Panc1 (cell line): ENCODE results near the gene SEMA4A. TPM values are rescaled to one million over a fixed set of nuclear protein-coding genes. Genes with fewer than 3 reads are reported as not detected.

Experiments used
- ATAC-seq: fragments of 200-7000 bp; cut with Tn5 transposase; 2 replicates; pipeline ENCODE4 v1.9.1; 2020; ENCODE audit warnings: mild to moderate bottlenecking, moderate library complexity
- BruUV-seq: library from RNA; stranded (reverse); fragments of 400-500 nt; replicated peaks from 2 replicates; lab custom pipeline; 2021; lab: Mats Ljungman, UMichigan
- CTCF ChIA-PET: fragments of 300-600 bp; sonication (Branson Sonifier 250); formaldehyde crosslinking; loops from one replicate; lab custom pipeline; 2022; ENCODE audit warnings: antibody characterized with exemption; lab: Charles Lee
- POLR2A ChIA-PET: fragments of 300-600 bp; sonication (Branson Sonifier 250); formaldehyde crosslinking; loops from one replicate; lab custom pipeline; 2022; ENCODE audit warnings: antibody characterized with exemption; lab: Charles Lee
- DNase-seq: peaks from one replicate; pipeline ENCODE4 v3.0.0-alpha.2; 2010; ENCODE audit warnings: low read depth, low spot score
- H3K27ac ChIP-seq: 2 replicates; pipeline ENCODE4 v1.5.1; 2011; ENCODE audit warnings: mild to moderate bottlenecking, low read length, inconsistent platforms
- H3K27me3 ChIP-seq: fragments of 200-500 bp; sonication (Bioruptor generic); 2 replicates; pipeline ENCODE4 v1.6.0; 2014; ENCODE audit warnings: low read length, inconsistent platforms; ENCODE audit not compliant: control insufficient read depth, insufficient read depth
- H3K36me3 ChIP-seq: fragments of 200-500 bp; sonication (Bioruptor generic); 2 replicates; pipeline ENCODE4 v1.5.1; 2014; ENCODE audit warnings: inconsistent platforms, mild to moderate bottlenecking, low read length, moderate library complexity; ENCODE audit not compliant: control insufficient read depth, insufficient read depth
- H3K4me1 ChIP-seq: 2 replicates; pipeline ENCODE4 v1.5.1; 2011; ENCODE audit warnings: inconsistent platforms, mild to moderate bottlenecking, low read length, moderate library complexity; ENCODE audit not compliant: control insufficient read depth, insufficient read depth
- H3K4me3 ChIP-seq, 2 experiments: 2 replicates each; pipeline ENCODE4 v1.5.1; 2011 to 2012; ENCODE audit warnings: low read depth in 2 of 2, low read length in 2 of 2, mild to moderate bottlenecking in 2 of 2, inconsistent platforms in 1 of 2, moderate library complexity in 1 of 2
- H3K9me3 ChIP-seq: fragments of 200-500 bp; sonication (Bioruptor generic); 2 replicates; pipeline ENCODE4 v1.5.1; 2014; ENCODE audit warnings: low read depth, mild to moderate bottlenecking, inconsistent platforms, low read length, moderate library complexity; ENCODE audit not compliant: control insufficient read depth, insufficient read depth
- POLR2AphosphoS5 ChIP-seq: IDR thresholded peaks from 2 replicates; pipeline ENCODE4 v1.6.1; 2012; ENCODE audit warnings: mild to moderate bottlenecking, low read depth, low read length, moderate library complexity
- REST ChIP-seq, 2 experiments: IDR thresholded peaks; 2 replicates each; pipeline ENCODE4 v1.6.1; 2011 to 2012; ENCODE audit warnings: low read depth in 2 of 2, control low read depth in 1 of 2, low read length in 1 of 2, mild to moderate bottlenecking in 1 of 2, moderate library complexity in 1 of 2; ENCODE audit not compliant: insufficient read depth in 1 of 2
- SIN3A ChIP-seq: IDR thresholded peaks from 2 replicates; pipeline ENCODE4 v1.6.1; 2012; ENCODE audit warnings: low read depth, mild to moderate bottlenecking, low read length, moderate library complexity, borderline replicate concordance; ENCODE audit not compliant: insufficient read depth
- TCF7L2 ChIP-seq: IDR thresholded peaks from 2 replicates; pipeline ENCODE4 v1.6.1; 2011; ENCODE audit warnings: mild to moderate bottlenecking, low read depth, low read length, inconsistent platforms
- in situ Hi-C: cut with HindIII; loops from 2 replicates; pipeline ENCODE4 v1.10.0; 2016; ENCODE audit warnings: low sequenced_read_pairs, low pct_unique_long_range_greater_than_20kb
- intact Hi-C: fragments of 100-400 bp; cut with micrococcal nuclease; formaldehyde crosslinking; loops from one replicate; pipeline ENCODE4 v1.10.0; 2022; ENCODE audit not compliant: unreplicated experiment
- total RNA-seq: library from RNA; stranded (reverse); gene quantifications from one replicate; pipeline ENCODE4 v1.2.1, GENCODE V29; 2021; ENCODE audit not compliant: unreplicated experiment
- TF ChIP-seq, protein P1 (sequence below): fragments of 450-650 bp; IDR thresholded peaks from 2 replicates; pipeline ENCODE4 v1.5.1; 2017; ENCODE audit warnings: mild to moderate bottlenecking

SEMA4A gene
- total RNA-seq, 1 experiment from 2014 or later, result 0.21 TPM

DNA sequence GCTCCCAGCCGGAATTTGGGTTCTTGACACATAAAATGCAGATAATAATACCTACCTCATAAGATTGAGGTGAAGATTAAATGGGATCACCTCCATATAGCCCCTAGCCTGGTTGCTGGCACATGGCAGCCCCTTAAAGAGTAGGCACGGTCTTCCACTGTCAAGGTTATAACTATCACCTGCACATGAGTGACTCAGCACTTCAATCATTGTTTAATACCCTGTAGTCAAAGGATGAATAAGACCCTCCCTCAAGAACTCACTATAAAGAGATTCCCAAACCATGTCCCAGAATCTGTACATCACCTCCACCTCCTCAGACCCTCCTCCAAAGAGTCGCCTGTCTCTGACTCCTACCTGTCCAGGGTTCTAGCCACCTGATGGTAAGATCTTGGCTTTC is 45.3 kb upstream of the SEMA4A start:
- intact Hi-C loops (no loop called here), in situ Hi-C loops (no loop called here)
- ATAC-seq, result no peak
- CTCF ChIA-PET, result no interaction called here
- TF ChIP-seq, protein P1, sequence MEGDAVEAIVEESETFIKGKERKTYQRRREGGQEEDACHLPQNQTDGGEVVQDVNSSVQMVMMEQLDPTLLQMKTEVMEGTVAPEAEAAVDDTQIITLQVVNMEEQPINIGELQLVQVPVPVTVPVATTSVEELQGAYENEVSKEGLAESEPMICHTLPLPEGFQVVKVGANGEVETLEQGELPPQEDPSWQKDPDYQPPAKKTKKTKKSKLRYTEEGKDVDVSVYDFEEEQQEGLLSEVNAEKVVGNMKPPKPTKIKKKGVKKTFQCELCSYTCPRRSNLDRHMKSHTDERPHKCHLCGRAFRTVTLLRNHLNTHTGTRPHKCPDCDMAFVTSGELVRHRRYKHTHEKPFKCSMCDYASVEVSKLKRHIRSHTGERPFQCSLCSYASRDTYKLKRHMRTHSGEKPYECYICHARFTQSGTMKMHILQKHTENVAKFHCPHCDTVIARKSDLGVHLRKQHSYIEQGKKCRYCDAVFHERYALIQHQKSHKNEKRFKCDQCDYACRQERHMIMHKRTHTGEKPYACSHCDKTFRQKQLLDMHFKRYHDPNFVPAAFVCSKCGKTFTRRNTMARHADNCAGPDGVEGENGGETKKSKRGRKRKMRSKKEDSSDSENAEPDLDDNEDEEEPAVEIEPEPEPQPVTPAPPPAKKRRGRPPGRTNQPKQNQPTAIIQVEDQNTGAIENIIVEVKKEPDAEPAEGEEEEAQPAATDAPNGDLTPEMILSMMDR, result no peak
- TF ChIP-seq TCF7L2 (no peak), REST (IDR thresholded peaks at IDR 0.05; ENCODE audit: insufficient read depth in 1 of 2, low read depth in 2 of 2, low read length in 1 of 2) (no peak), POLR2AphosphoS5 (no peak), SIN3A (no peak)
- BruUV-seq, result no TSS peak
- H3K4me1 ChIP-seq, result peaks cover 56% of the 10 kb centered on the region
- H3K36me3 ChIP-seq, result no peaks in the 10 kb centered on the region
- H3K9me3 ChIP-seq, result no peaks in the 10 kb centered on the region
- H3K4me3 ChIP-seq, result no peak overlapping the region
- no peaks in the 10 kb centered on the region for H3K27me3 ChIP-seq
- POLR2A ChIA-PET, result no interaction called here
- DNase-seq, result no peak
- H3K27ac ChIP-seq, result peak overlapping the region; percentile 58; the same call in 1 of the 2 replicates

DNA sequence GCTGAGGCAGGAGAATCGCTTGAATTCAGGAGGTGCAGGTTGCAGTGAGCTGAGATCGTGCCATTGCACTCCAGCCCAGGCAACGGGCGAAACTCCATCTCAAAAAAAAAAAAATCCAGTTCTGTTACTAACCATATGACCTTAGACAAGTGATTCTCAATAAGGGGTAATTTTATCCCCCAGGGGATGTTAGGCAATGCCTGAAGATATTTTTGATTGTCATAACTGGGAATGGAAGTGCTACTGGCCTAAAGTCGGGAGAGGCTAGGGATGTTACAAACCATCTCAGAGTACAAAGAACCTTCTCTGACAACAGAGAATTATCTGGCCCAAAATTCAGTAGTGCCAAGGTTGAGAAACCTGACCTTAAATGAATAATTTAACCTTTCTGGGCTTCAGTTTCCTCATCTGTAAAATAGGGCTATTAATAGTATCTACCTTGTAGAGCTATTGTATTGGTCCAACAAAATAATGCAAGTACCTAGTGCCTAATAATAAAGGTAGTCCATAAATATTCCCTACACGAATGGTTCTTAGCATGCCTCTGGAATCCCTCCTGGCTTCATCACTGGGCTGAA is 44.6 kb upstream of the SEMA4A start:
- Histone ChIP-seq H3K4me1 (peaks cover 56% of the 10 kb centered on the region), H3K36me3 (no peaks in the 10 kb centered on the region), H3K4me3 (no peak overlapping the region), H3K27me3 (no peaks in the 10 kb centered on the region), H3K27ac (peak overlapping the region; percentile 58; the same call in 1 of the 2 replicates), H3K9me3 (no peaks in the 10 kb centered on the region)
- intact Hi-C loops (no loop called here), in situ Hi-C loops (no loop called here)
- CTCF ChIA-PET, result no interaction called here
- no peak for DNase-seq
- TF ChIP-seq POLR2AphosphoS5 (no peak), REST (IDR thresholded peaks at IDR 0.05; ENCODE audit: insufficient read depth in 1 of 2, low read depth in 2 of 2, low read length in 1 of 2) (no peak), TCF7L2 (no peak), SIN3A (no peak)
- TF ChIP-seq, protein P1, result no peak
- POLR2A ChIA-PET, result no interaction called here
- BruUV-seq, result no TSS peak
- ATAC-seq, result no peak
